Karpas-422 (cell line): ENCODE measurements around the gene SLC6A4. TPM values are rescaled to one million over a fixed set of nuclear protein-coding genes. Genes with fewer than 3 reads are reported as not detected.

Experiments
- DNase-seq: peaks from one replicate; pipeline ENCODE4 v3.0.0-alpha.2; 2015
- H2AFZ ChIP-seq: fragments of 200-600 bp; sonication (generic); 2 replicates; pipeline ENCODE4 v1.6.1; 2014; ENCODE audit warnings: antibody characterized with exemption, low read length, mixed read lengths
- H3K27ac ChIP-seq: fragments of 200-600 bp; sonication (generic); 2 replicates; pipeline ENCODE4 v1.5.1; 2014; ENCODE audit warnings: mild to moderate bottlenecking, low read length, moderate library complexity
- H3K27me3 ChIP-seq: fragments of 200-600 bp; sonication (generic); 2 replicates; pipeline ENCODE4 v1.6.1; 2014; ENCODE audit warnings: low read length, mixed read lengths
- H3K36me3 ChIP-seq: fragments of 200-600 bp; sonication (generic); 2 replicates; pipeline ENCODE4 v1.6.1; 2014; ENCODE audit warnings: low read length, mixed read lengths; ENCODE audit not compliant: insufficient read depth
- H3K4me1 ChIP-seq: fragments of 200-600 bp; sonication (generic); 2 replicates; pipeline ENCODE4 v1.6.1; 2014; ENCODE audit warnings: mild to moderate bottlenecking, low read length, mixed read lengths
- H3K4me2 ChIP-seq: fragments of 200-600 bp; sonication (generic); 2 replicates; pipeline ENCODE4 v1.6.1; 2014; ENCODE audit warnings: low read length, low read depth, mild to moderate bottlenecking; ENCODE audit not compliant: poor library complexity, severe bottlenecking
- H3K4me3 ChIP-seq: fragments of 200-600 bp; sonication (generic); 2 replicates; pipeline ENCODE4 v1.5.1; 2014; ENCODE audit warnings: mild to moderate bottlenecking, antibody characterized with exemption, low read length, mixed read lengths
- H3K79me2 ChIP-seq: fragments of 200-600 bp; sonication (generic); 2 replicates; pipeline ENCODE4 v1.6.1; 2014; ENCODE audit warnings: mild to moderate bottlenecking, low read length, mixed read lengths
- H3K9ac ChIP-seq: fragments of 200-600 bp; sonication (generic); 2 replicates; pipeline ENCODE4 v1.6.0; 2014; ENCODE audit warnings: low read length
- H3K9me2 ChIP-seq: fragments of 200-600 bp; sonication (generic), shearing (Covaris generic); replicated peaks from 2 replicates; pipeline ENCODE4 v1.6.0; 2014; ENCODE audit warnings: mild to moderate bottlenecking, low read length, moderate library complexity; ENCODE audit not compliant: insufficient read depth
- H3K9me3 ChIP-seq: fragments of 300-700, 200-600 bp; sonication (generic); 2 replicates; pipeline ENCODE4 v1.6.1; 2014; ENCODE audit warnings: low read length, mixed read lengths
- H4K20me1 ChIP-seq: fragments of 200-600 bp; sonication (generic); 2 replicates; pipeline ENCODE4 v1.6.1; 2014; ENCODE audit warnings: mild to moderate bottlenecking, antibody characterized with exemption, low read length, low read depth; ENCODE audit not compliant: insufficient read depth
- total RNA-seq: library from RNA; depleted of rRNA; stranded (reverse); fragments of >200 nt; shearing (Covaris generic); gene quantifications from 2 replicates; pipeline ENCODE4 v1.2.3, GENCODE V29; 2014; ENCODE audit warnings: low replicate concordance

The SLC6A4 gene
- total RNA-seq, 1 experiment from 2014 or later, result not detected

DNA sequence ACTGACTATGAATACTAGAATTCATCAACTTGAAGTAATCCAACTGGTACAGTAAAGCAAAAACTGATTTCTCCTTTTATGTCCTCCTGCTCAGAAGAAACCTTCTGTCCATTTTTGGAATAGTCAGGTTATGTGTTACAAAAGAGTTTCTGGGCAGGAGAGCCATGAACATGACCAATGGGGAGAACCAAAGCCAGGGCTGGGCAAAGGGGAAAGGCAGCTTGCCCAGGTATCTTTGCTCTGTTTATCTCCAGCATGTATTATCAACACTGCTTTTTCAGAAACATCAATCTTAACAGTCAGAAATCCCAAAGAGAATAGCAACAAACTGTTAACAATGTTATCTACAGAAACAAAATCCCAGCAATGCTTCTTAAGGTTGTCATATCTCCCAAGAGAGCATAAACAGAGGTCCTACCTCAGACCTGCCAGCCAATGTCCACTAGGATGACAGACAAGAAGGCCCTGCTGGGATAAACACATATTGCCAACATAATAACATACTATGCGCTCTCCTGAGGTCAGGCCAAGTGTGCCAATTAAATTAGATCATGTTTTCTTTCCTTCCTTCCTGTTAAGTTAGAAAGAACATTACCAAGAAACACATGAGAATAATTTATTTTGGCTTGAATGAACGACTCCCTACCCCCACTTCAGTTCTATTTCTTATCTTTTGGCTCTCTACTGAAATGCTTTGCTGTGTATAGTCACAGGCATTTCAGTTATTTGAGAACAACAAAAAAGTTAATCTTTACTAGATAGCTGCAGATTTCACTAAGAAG lies 28.2 kb upstream of the SLC6A4 start:
- DNase-seq, result no peak
- H3K27me3 ChIP-seq, result no peaks in the 10 kb centered on the region
- no peak overlapping the region for H3K9ac ChIP-seq
- H2AFZ ChIP-seq, result no peak overlapping the region
- H3K4me2 ChIP-seq, result no peak overlapping the region
- no peak overlapping the region for H3K27ac ChIP-seq
- no peaks in the 10 kb centered on the region for H3K9me2 ChIP-seq
- H4K20me1 ChIP-seq, result no peaks in the 10 kb centered on the region
- no peak overlapping the region for H3K4me3 ChIP-seq
- no peaks in the 10 kb centered on the region for H3K9me3 ChIP-seq
- H3K4me1 ChIP-seq, result no peaks in the 10 kb centered on the region
- peaks cover 49% of the 10 kb centered on the region for H3K79me2 ChIP-seq
- peaks cover 79% of the 10 kb centered on the region for H3K36me3 ChIP-seq

DNA sequence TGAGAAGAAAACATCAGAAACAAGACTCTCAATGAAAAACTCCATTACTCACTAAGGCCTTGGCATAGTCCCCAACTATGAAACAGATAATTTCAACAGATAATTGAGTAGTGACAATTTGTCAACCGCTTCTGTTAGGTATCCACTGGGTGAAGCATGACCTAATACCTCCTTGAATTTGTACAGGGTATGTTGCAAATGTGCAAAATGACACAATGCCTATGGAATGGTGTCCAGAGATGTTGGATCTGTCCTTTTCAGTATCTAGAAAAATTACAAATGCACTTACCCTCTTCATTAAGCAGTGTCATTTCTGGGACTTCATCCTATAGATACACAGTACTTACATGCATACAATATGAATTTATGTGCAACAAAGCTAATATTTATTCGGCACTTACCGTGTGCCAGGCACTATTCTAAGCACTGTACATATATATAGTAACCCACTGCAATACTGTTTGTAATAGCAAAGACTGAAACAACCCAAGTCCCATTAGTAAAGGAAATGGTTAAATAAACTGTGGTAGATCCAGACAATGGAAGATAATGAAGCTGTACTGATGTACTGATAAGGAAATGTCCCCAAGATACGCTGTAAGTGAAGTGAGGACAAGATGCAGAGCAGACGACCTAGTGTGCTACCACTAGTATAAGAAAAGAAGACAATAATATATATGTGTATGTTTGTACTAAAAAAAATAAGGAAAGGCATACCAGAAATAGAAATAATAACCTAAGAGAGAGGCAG lies 21.4 kb upstream of the SLC6A4 start:
- Histone ChIP-seq H3K27me3 (no peaks in the 10 kb centered on the region), H3K9ac (no peak overlapping the region), H3K9me3 (no peaks in the 10 kb centered on the region), H4K20me1 (no peaks in the 10 kb centered on the region), H3K36me3 (peaks cover 50% of the 10 kb centered on the region; the same call in 1 of the 2 replicates), H3K27ac (no peak overlapping the region), H3K79me2 (peaks cover 26% of the 10 kb centered on the region), H3K4me3 (no peak overlapping the region), H3K4me2 (no peak overlapping the region), H2AFZ (no peak overlapping the region), H3K9me2 (no peaks in the 10 kb centered on the region), H3K4me1 (no peaks in the 10 kb centered on the region)
- DNase-seq, result no peak

DNA sequence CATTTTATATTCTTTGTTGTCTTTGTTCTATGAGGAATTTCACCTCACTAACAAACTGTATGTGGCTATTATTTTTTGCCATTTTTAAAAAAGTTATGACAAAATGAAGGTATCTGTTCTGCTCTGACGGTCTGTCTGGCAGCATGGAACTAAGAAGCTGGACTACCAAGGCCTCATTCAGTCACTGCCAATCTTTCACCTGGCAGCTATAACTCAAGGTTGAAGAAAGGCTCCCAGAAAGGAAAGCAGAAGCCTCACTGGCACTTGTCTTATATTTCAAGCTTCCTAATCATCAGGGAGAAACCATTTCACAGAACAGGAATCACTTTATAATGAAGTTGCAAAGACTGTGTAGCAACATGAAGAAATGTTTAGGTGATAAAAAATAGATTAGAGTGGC lies 18.7 kb upstream of the SLC6A4 start:
- Histone ChIP-seq H3K4me2 (no peak overlapping the region), H3K27me3 (no peaks in the 10 kb centered on the region), H2AFZ (no peak overlapping the region), H3K4me1 (no peaks in the 10 kb centered on the region), H3K9ac (no peak overlapping the region), H3K4me3 (no peak overlapping the region), H3K9me2 (no peaks in the 10 kb centered on the region), H3K9me3 (no peaks in the 10 kb centered on the region), H3K36me3 (peaks cover 45% of the 10 kb centered on the region; the same call in 1 of the 2 replicates), H3K79me2 (0 out of 2 replicates have a peak, but pooled peaks cover 4% of the 10 kb centered on the region), H4K20me1 (no peaks in the 10 kb centered on the region), H3K27ac (no peak overlapping the region)
- DNase-seq, result no peak

DNA sequence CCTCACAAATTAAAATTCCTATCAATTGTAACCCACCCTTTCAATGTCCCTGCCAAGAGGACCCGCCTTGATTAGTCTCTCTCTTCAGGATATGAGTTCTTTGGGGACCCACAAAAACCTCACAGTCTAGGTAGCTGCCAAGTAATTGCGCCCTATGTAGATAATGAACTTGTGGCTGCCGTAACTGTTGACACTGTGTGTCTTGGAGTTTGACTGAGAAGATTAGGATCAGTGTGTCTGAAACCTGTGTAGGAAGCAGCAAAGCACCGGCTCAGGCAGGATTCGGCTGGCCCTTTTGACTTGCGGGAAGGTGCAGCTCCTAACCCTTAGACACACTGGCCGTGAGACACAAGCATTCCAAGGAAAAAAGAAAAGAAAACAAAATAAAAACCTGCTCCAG lies 17.8 kb upstream of the SLC6A4 start:
- H3K9me3 ChIP-seq, result no peaks in the 10 kb centered on the region
- no peak overlapping the region for H3K4me3 ChIP-seq
- H3K27ac ChIP-seq, result no peak overlapping the region
- H3K4me2 ChIP-seq, result no peak overlapping the region
- no peaks in the 10 kb centered on the region for H3K9me2 ChIP-seq
- no peaks in the 10 kb centered on the region for H4K20me1 ChIP-seq
- H3K9ac ChIP-seq, result no peak overlapping the region
- H2AFZ ChIP-seq, result no peak overlapping the region
- DNase-seq, result no peak
- H3K36me3 ChIP-seq, result peaks cover 48% of the 10 kb centered on the region; the same call in 1 of the 2 replicates
- no peaks in the 10 kb centered on the region for H3K4me1 ChIP-seq
- H3K27me3 ChIP-seq, result no peaks in the 10 kb centered on the region
- H3K79me2 ChIP-seq, result 0 out of 2 replicates have a peak, but pooled peaks cover 4% of the 10 kb centered on the region

- Histone ChIP-seq H3K9me2 (no peaks in the 10 kb centered on the region), H4K20me1 (no peaks in the 10 kb centered on the region), H3K79me2 (0 out of 2 replicates have a peak, but pooled peaks cover 2% of the 10 kb centered on the region), H2AFZ (no peak overlapping the region), H3K9me3 (no peaks in the 10 kb centered on the region), H3K36me3 (peaks cover 52% of the 10 kb centered on the region; the same call in 1 of the 2 replicates), H3K27me3 (no peaks in the 10 kb centered on the region), H3K4me3 (no peak overlapping the region), H3K27ac (no peak overlapping the region), H3K9ac (no peak overlapping the region), H3K4me2 (no peak overlapping the region), H3K4me1 (no peaks in the 10 kb centered on the region)
- no peak for DNase-seq
Observed at GRCh38 chr17:30251931-30252330, 16.4 kb upstream of the SLC6A4 start.

GRCh38 chr17:30249460-30249859 lies 14.0 kb upstream of the SLC6A4 start:
- H3K79me2 ChIP-seq, result no peaks in the 10 kb centered on the region
- H2AFZ ChIP-seq, result no peak overlapping the region
- H3K36me3 ChIP-seq, result peaks cover 42% of the 10 kb centered on the region; the same call in 1 of the 2 replicates
- no peaks in the 10 kb centered on the region for H3K4me1 ChIP-seq
- H3K9me3 ChIP-seq, result no peaks in the 10 kb centered on the region
- H3K9me2 ChIP-seq, result no peaks in the 10 kb centered on the region
- no peaks in the 10 kb centered on the region for H3K27me3 ChIP-seq
- DNase-seq, result no peak
- H3K9ac ChIP-seq, result no peak overlapping the region
- no peaks in the 10 kb centered on the region for H4K20me1 ChIP-seq
- no peak overlapping the region for H3K4me3 ChIP-seq
- H3K27ac ChIP-seq, result no peak overlapping the region
- no peak overlapping the region for H3K4me2 ChIP-seq

DNA sequence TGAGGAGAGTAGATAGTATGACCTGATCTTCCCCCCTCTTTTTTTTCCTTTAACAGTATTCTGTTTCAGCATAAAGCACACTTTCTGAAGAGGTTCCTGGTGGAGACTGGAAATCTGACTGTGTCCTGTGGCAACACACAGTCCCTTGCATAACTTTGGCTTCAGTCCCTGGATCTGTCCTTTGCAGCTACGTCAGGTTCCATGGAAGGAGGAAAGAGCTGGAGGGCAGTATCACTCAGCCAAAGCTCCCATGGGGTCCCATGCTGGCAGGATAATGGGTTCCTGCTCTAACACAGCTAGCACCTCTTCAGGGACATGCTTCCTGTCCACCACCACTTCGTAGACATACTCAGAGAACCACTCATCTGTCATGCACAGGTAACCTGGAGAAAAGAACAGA lies 13.3 kb upstream of the SLC6A4 start:
- Histone ChIP-seq H3K4me3 (no peak overlapping the region), H3K4me2 (no peak overlapping the region), H3K9me2 (no peaks in the 10 kb centered on the region), H3K27me3 (no peaks in the 10 kb centered on the region), H3K79me2 (no peaks in the 10 kb centered on the region), H4K20me1 (no peaks in the 10 kb centered on the region), H3K9ac (no peak overlapping the region), H3K27ac (no peak overlapping the region), H3K9me3 (no peaks in the 10 kb centered on the region), H3K4me1 (no peaks in the 10 kb centered on the region), H2AFZ (no peak overlapping the region), H3K36me3 (peaks cover 42% of the 10 kb centered on the region; the same call in 1 of the 2 replicates)
- DNase-seq, result no peak

DNA sequence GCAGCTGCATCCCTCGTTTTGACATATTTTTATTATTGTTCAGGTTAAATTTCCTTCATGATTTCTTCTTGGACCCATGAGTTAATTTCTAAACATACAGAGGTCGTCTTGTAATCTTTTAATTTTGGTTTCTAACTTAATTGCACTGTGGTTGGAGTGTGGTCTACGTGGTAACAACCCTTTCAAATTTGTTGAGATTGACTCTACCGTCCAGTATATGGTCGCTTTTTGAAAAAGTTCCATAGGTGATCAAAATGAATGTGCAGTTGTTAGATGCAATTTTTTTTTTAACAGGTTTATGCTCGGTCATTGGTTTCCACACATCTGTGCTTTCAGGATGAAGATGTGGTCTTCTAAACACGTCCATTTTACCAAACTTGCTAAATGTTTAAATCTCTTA lies 11.0 kb upstream of the SLC6A4 start:
- H3K9ac ChIP-seq, result no peak overlapping the region

More for the DNA sequence above, 11.0 kb upstream of the SLC6A4 start:
- Histone ChIP-seq H3K9me2 (no peaks in the 10 kb centered on the region), H3K36me3 (peaks cover 38% of the 10 kb centered on the region; the same call in 1 of the 2 replicates), H3K4me2 (no peak overlapping the region), H4K20me1 (no peaks in the 10 kb centered on the region), H2AFZ (no peak overlapping the region), H3K79me2 (no peaks in the 10 kb centered on the region), H3K9me3 (no peaks in the 10 kb centered on the region), H3K4me1 (no peaks in the 10 kb centered on the region), H3K27ac (no peak overlapping the region), H3K27me3 (no peaks in the 10 kb centered on the region), H3K4me3 (no peak overlapping the region)
- DNase-seq, result no peak
